Vagina (tissue), 2 donors: ENCODE results near the gene PTGR1.

Experiments
- POLR2A ChIP-seq, 2 donors: fragments of 450-650 bp; IDR thresholded peaks; one replicate each; pipeline ENCODE4 v1.6.1; 2017; ENCODE audit warnings: antibody characterized with exemption in 2 of 2, mild to moderate bottlenecking in 2 of 2, moderate library complexity in 2 of 2
- POLR2AphosphoS5 ChIP-seq, 2 donors: sonication (generic); formaldehyde crosslinking; IDR thresholded peaks; one replicate each; pipeline ENCODE4 v1.9.0; 2017; ENCODE audit warnings: antibody characterized with exemption in 2 of 2, mild to moderate bottlenecking in 2 of 2, low read depth in 1 of 2; ENCODE audit not compliant: insufficient read depth in 1 of 2
- TF ChIP-seq, protein P1 (sequence below), 3 experiments: fragments of 450-650 bp in 2 of 3; fragments of 200-600 bp in 1 of 3; sonication (generic) in 1 of 3; IDR thresholded peaks; one replicate each; pipeline ENCODE4 v1.5.1; 2017 to 2019; ENCODE audit warnings: antibody characterized with exemption in 3 of 3, mild to moderate bottlenecking in 2 of 3, moderate library complexity in 2 of 3

DNA sequence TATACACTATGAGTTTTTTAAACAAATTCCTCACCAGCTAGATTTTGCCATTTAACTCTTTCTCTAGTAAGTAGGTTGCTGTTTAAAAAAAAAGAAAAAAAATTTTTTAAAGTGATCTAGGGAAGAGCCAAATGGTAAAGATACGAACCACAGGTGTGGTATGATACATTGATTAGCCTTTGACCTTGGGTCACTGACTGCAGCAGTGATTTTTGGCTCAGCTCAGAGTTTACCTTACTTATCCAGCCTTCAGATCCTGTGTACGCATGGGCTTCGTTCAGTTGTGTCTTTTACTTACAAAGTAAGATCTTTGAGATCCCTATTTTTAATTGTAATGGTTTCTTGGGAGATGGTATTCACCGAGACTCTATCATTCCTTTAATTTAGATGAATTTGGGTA is 49.6 kb upstream of the PTGR1 start:
- TF ChIP-seq POLR2A (IDR thresholded peaks at IDR 0.05), result no peak
- TF ChIP-seq, protein P1, sequence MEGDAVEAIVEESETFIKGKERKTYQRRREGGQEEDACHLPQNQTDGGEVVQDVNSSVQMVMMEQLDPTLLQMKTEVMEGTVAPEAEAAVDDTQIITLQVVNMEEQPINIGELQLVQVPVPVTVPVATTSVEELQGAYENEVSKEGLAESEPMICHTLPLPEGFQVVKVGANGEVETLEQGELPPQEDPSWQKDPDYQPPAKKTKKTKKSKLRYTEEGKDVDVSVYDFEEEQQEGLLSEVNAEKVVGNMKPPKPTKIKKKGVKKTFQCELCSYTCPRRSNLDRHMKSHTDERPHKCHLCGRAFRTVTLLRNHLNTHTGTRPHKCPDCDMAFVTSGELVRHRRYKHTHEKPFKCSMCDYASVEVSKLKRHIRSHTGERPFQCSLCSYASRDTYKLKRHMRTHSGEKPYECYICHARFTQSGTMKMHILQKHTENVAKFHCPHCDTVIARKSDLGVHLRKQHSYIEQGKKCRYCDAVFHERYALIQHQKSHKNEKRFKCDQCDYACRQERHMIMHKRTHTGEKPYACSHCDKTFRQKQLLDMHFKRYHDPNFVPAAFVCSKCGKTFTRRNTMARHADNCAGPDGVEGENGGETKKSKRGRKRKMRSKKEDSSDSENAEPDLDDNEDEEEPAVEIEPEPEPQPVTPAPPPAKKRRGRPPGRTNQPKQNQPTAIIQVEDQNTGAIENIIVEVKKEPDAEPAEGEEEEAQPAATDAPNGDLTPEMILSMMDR (IDR thresholded peaks at IDR 0.05), result no peak
- TF ChIP-seq POLR2AphosphoS5 (IDR thresholded peaks at IDR 0.05; ENCODE audit: insufficient read depth in 1 of 2, low read depth in 1 of 2), result no peak
